GM19351 (cell line): ENCODE results near the gene RGS14.
"Not testable (repeated sequence)": the region's sequence is repeated elsewhere in the genome, so short reads cannot be mapped to it uniquely, and the experiment has no call there.

ENCODE experiments used
- ATAC-seq: cut with Tn5 transposase; IDR thresholded peaks from one replicate; pipeline ENCODE4 v1.9.1; 2021; ENCODE audit warnings: mild to moderate bottlenecking, moderate library complexity; ENCODE audit not compliant: unreplicated experiment

Gene RGS14

DNA sequence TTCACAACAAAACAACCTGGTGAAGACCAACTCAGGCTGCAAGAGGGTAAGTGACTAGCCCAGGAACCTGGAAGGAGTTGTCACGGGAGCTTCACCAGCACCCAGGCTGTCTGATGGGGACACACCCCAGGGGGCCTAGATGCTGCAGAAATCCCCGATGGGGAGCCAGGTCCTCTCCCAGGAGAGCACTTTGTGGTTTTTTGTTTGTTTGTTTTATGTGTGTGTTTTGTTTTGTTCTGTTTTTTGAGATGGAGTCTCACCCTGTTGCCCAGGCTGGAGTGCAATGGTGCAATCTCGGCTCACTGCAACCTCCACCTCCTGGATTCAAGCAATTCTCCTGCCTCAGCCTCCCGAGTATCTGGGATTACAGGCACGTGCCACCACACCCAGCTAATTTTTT lies 17.8 kb downstream of the RGS14 start:
- ATAC-seq, result not testable (repeated sequence)

- no peak for ATAC-seq
Observed at GRCh38 chr5:177376107-177376506, 18.4 kb downstream of the RGS14 start.

DNA sequence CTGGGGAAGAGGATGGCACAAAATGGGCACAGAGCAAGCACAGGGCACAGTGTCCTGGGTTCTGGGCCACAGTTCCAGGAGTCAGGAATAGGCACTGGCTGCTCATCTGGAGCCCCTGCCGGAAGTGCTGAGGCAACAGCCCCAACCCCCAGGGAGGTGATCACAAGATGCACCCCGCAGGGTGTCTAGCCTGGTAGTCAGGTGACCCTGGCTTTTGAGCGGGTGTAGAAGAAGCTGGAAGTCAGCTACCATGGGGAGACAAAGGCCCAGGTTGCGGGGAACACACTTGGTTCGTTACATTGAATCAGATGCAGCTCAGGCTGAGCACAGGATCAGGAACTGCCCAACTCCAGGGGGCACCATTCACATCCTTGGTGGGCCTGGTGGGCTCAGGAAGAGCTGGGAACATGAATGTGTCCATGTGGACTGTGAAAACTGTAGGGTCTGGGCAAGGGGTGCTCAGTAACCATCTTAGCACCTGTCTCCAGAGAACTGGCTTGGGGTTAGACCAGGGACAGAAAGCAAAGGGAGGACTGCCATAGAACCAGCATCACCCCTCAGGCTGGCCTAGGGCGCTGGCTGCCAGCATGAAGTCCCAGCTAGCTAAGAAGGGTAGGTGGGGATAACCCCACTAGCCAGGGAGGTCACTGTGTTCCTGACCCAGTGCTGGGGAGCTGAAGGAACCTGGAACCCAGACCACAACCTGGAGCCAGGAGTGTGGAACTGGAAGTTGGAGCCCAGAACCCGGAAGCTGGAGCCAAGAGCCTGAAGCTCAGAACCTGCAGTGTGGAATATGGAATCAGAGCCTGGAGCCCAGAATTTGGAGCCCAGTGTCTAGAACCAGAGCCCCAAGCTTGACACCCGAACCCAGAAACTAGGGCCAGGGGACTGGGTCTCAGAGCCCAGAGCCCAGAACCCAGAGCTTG lies 20.4 kb downstream of the RGS14 start:
- no peak for ATAC-seq

GRCh38 chr5:177378884-177379883 lies 21.5 kb downstream of the RGS14 start:
- ATAC-seq, result no peak

DNA sequence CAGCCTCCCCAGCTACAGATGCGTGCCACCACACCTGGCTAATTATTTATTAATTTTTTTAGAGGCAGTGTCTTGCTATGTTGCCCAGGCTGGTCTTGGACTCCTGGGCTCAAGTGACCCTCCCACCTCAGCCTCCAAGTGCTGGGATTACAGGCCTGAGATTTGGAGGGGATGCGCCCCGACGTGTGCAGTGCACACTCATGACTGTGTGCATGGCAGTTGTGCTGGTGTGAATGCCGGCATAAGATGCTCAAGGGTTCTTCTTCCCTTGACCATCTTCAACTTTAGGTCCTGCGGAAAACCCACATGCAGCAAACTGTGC lies 23.0 kb downstream of the RGS14 start:
- ATAC-seq, result no peak

DNA sequence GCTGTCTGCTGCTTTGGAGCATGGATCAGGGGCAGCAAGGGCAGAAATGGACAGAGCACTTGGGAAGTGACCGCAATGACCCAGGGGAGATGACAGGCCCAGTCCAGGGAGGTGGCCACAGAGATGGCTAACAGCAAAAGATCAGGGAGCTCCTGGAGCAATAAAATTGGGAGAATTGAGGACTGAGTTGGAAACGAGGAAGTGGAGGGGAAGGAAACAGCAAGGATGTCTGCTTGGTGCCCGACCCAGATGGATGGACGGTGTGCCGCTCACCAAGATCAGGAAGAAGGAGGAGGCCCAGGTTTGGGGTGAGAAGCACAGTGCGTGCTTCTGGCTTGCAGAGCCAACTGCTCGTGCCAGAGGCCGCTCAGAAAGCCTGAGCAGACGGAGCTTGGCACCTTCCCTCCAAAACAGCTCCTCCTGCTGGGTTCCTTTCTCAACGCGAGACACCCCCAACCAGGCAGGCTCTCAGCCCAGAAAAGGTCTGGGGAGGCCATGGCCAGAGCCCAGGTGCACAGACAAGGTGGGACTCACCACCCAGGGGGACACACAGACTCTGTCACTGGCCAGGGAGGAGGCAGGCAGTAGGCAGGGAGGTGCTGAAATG lies 24.8 kb downstream of the RGS14 start:
- no peak for ATAC-seq

DNA sequence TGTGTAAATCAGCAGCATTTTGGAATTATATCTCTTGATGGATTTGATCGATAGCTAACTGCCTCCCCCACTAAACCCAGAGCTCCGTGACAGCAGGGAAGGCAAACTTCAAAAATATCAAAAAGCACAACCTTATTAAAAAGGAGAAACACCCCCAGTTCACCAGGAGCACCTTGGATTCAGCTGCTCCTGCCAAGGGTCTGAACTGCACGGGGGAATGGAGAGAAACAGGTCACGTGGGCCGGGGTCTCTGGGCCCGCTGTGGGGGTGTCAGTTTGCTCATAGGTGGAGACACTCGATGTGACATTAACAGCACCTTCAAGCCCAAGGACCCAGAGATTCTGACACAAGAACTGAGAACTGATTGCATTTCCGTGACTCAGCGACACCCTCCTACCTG lies 25.5 kb downstream of the RGS14 start:
- no peak for ATAC-seq

- ATAC-seq, result no peak
Observed at GRCh38 chr5:177384134-177384533, 26.4 kb downstream of the RGS14 start, which contains the start of gene SLC34A1. Gene SLC34A1, plus strand, starts transcription at chr5:177384434. Its CDS starts 1,308 bp downstream, at chr5:177385742.

DNA sequence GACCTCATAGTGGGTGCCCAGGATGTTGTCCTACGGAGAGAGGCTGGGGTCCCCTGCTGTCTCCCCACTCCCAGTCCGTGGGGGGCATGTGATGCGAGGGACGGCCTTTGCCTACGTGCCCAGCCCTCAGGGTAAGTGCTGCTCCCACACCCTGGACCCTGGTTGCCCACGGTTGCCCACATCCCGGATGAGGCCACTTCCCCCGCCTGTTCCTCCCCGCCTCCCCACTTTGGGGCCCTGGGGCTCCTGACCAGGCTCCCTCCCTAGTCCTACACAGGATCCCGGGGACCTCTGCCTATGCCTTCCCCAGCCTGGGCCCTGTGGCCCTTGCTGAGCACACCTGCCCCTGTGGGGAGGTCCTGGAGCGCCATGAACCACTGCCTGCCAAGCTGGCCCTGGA lies 28.0 kb downstream of the RGS14 start:
- no peak for ATAC-seq

DNA sequence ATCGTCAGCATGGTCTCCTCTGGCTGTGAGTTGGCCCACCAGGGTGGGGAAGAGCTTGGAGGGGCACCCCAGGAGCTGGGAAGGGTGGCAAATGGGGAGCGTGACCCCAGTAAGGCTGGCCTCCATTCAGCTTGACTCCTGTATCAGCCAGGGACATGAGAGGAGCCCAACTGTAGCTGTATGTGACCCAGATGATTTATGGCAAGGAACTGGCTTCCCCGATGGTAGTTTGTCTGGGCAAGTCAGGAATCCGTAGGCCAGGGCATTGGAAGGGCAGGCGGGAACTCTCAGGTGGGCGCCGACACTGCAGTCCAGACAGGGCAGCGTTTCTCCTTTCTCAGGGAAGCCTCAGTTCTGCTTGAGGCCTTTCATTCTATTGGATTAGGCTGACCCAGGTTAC lies 28.8 kb downstream of the RGS14 start:
- no peak for ATAC-seq

GRCh38 chr5:177387405-177387804 lies 29.7 kb downstream of the RGS14 start:
- ATAC-seq, result no peak

GRCh38 chr5:177388521-177389052 lies 30.9 kb downstream of the RGS14 start:
- ATAC-seq, result no peak

- peak; percentile 56 for ATAC-seq
Observed at GRCh38 chr5:177389241-177390169, 31.8 kb downstream of the RGS14 start.

DNA sequence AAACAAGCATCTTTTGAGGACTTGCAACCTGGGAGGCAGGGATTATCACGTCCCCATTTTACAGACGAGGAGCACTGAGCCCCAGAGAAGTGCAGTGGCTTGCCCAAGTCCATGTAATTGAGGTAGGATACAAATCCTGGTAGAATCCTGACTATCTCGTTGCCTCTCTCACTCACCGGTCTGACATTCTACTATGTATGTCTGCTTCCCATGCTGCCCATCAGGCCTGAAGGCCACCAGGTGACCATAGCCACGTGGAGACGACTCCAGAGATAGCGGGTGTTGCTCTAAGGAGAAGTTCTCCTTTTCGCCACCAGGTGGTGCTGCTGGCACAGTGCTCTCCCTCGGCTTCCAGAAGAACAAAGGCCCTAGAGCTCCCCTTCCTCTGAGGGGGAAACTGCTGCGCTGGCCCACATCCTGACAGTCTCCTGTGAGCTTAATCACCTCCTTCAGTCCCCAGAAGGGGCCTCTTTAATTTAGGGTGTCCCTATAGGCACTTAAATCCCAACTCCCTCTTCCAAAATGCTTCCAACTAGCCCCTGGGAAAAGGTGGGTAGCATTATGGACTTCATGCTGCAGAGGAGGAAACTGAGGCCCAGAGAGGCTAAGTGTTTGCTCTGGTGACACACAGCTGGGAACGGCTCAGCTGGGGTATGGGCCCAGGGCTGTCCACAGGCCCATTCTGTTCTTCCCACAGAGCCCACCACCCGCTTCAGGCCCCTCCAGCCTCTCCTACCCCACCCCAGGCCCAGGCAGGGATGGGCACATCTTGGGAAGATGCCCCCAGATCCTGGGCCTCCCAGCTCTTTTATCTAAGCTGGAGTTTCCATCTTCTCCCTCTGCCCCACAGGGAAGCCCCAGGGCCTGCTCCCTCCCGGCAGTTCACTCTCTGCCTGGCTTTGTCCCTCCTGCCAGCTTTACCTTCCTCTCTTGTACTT lies 32.9 kb downstream of the RGS14 start:
- ATAC-seq, result peak; percentile 63

- no peak for ATAC-seq
Observed at GRCh38 chr5:177392765-177393164, 35.0 kb downstream of the RGS14 start.

GRCh38 chr5:177393206-177393765 lies 35.6 kb downstream of the RGS14 start:
- ATAC-seq, result no peak

DNA sequence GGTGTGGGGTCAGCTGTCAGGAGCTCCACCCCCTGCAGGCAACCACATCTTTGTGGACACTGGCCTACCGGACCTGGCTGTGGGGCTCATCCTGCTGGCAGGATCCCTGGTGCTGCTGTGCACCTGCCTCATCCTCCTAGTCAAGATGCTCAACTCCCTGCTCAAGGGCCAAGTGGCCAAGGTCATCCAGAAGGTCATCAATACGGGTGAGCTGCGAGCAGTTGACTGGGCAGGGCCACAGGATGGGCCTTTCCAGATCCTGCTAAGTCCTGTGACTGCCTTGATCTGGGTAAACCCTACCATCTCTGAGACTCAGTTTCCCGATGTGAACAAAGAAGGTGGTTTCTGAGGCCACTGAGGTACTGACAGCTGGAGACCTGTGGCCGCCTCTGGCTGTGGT lies 36.3 kb downstream of the RGS14 start:
- no peak for ATAC-seq

GRCh38 chr5:177396078-177396477 lies 38.4 kb downstream of the RGS14 start:
- no peak for ATAC-seq
